Kidney epithelial cell (primary cell): ENCODE measurements around the gene SYCP2L. TPM values are rescaled to one million over a fixed set of nuclear protein-coding genes. Genes with fewer than 3 reads are reported as not detected.
"Not testable (repeated sequence)": the region's sequence is repeated elsewhere in the genome, so short reads cannot be mapped to it uniquely, and the experiment has no call there.

Experiments used
- DNase-seq: peaks from one replicate; pipeline ENCODE4 v3.0.0-alpha.2; 2010; ENCODE audit warnings: low read depth
- H3K27me3 ChIP-seq: 2 replicates; pipeline ENCODE4 v1.6.0; 2011; ENCODE audit warnings: low read length; ENCODE audit not compliant: control insufficient read depth, insufficient read depth
- H3K36me3 ChIP-seq: 2 replicates; pipeline ENCODE4 v1.5.1; 2011; ENCODE audit warnings: low read length; ENCODE audit not compliant: control insufficient read depth, insufficient read depth
- H3K4me3 ChIP-seq: 2 replicates; pipeline ENCODE4 v1.5.1; 2011; ENCODE audit warnings: low read depth, mild to moderate bottlenecking, control low read depth, low read length
- CTCF ChIP-seq: IDR thresholded peaks from 2 replicates; pipeline ENCODE4 v1.5.1; 2011; ENCODE audit warnings: mild to moderate bottlenecking, moderate library complexity, low read length, control low read depth, inconsistent platforms; ENCODE audit not compliant: insufficient read depth, poor library complexity, severe bottlenecking
- total RNA-seq: library from RNA; depleted of rRNA; stranded (reverse); fragments of >200 nt; gene quantifications from 2 replicates; pipeline ENCODE4 v1.2.3, GENCODE V29; 2015

SYCP2L gene
- total RNA-seq, 1 donor from 2014 or later = 0.71 TPM

GRCh38 chr6:10857259-10857658 is 29.6 kb upstream of the SYCP2L start:
- no peak for DNase-seq
- no peaks in the 10 kb centered on the region for H3K36me3 ChIP-seq
- no peak for TF ChIP-seq CTCF
- no peak overlapping the region for H3K4me3 ChIP-seq
- H3K27me3 ChIP-seq = peaks cover 2% of the 10 kb centered on the region

GRCh38 chr6:10861086-10861485 is 25.8 kb upstream of the SYCP2L start:
- H3K4me3 ChIP-seq = no peak overlapping the region
- TF ChIP-seq CTCF = no peak
- H3K36me3 ChIP-seq = no peaks in the 10 kb centered on the region
- H3K27me3 ChIP-seq = no peaks in the 10 kb centered on the region
- DNase-seq = no peak

- Histone ChIP-seq H3K4me3 (no peak overlapping the region), H3K36me3 (no peaks in the 10 kb centered on the region), H3K27me3 (no peaks in the 10 kb centered on the region)
- no peak for DNase-seq
- TF ChIP-seq CTCF = no peak
These were observed 24.5 kb upstream of the SYCP2L start for GRCh38 chr6:10862361-10862760.

- H3K36me3 ChIP-seq, H3K4me3 ChIP-seq, DNase-seq, H3K27me3 ChIP-seq: not testable (repeated sequence)
These were observed 23.8 kb upstream of the SYCP2L start for GRCh38 chr6:10863031-10863430.

- not testable (repeated sequence) for DNase-seq, H3K4me3 ChIP-seq, H3K27me3 ChIP-seq, H3K36me3 ChIP-seq
These were observed 20.1 kb upstream of the SYCP2L start for GRCh38 chr6:10866709-10867108.

GRCh38 chr6:10867952-10868351 is 18.9 kb upstream of the SYCP2L start:
- Histone ChIP-seq H3K27me3 (no peaks in the 10 kb centered on the region), H3K4me3 (no peak overlapping the region), H3K36me3 (no peaks in the 10 kb centered on the region)
- no peak for TF ChIP-seq CTCF
- no peak for DNase-seq

- no peak for DNase-seq
- Histone ChIP-seq H3K27me3 (no peaks in the 10 kb centered on the region), H3K36me3 (no peaks in the 10 kb centered on the region), H3K4me3 (no peak overlapping the region)
- no peak for TF ChIP-seq CTCF
These were observed 13.5 kb upstream of the SYCP2L start for GRCh38 chr6:10873374-10873773.
